ENCODE results near the gene ZFPL1. TPM values are rescaled to one million over a fixed set of nuclear protein-coding genes. Genes with fewer than 3 reads are reported as not detected.

ZFPL1 gene
- total RNA-seq, 2 donors from 2014 or later: 26.9 to 27.6 TPM

DNA sequence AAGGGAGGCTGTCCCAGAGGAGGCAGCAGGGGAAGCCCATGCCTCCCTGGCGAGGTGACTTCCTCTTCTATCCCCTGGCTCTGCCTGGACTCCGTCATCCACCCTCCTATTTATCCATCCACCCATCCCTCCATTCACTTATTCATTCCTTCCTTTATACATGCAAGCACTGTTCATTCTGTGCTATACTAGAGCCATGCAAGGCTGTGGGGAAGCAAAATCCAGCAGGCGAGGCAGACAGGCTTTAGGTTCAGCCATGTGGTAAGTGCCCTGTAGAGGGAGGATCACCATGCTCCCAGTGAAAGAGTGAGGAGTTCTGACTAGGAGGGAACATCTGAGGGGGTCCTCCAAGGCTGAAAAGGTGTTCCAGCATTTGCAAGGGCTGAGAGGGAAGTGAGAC is 24.5 kb upstream of the ZFPL1 start:
- intact Hi-C loops (cut with DNase I): no loop called here
- DNase-seq (ENCODE audit: low spot score): no peak

DNA sequence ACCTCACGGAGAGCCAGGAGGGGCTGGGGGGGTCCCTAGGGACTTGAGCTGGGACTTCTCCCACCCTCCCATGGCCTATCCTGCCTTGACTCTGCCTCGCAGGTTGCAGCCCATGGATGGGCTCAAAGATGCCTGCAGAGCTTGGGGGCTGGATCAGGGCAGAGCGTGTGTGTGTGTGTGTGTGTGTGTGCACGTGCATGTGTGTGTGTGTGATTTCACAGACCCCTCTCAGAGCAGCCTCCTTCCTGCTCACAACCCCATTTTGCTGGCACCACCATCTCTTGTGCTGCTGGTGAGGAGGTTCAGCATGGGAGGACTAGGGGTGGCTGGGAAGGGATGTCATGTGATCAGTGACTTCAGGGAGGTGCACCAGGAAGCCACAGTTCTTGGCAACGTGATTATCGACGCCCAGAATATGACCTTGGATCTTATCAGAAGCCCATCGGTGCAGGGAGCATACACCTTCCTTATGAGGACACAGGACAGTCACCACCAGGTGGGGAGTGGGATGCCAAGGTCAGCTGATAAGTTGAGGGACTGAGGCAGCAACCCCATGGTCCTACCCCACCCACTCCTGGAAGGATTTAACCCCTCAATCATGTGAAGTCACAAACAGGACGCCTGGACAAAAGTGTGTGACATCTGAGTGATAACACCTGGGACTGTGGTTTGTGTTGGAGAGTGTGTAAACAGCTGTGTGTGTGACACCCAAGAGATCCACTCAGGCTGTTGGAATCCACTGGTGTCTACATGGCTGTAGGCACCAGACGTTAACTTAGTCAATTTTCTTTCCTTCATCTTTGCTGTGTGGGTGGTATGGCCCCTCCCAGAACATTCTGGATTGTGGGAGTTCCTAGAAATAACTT is 23.8 kb upstream of the ZFPL1 start:
- intact Hi-C loops (cut with DNase I): no loop called here
- DNase-seq (ENCODE audit: low spot score): no peak

DNA sequence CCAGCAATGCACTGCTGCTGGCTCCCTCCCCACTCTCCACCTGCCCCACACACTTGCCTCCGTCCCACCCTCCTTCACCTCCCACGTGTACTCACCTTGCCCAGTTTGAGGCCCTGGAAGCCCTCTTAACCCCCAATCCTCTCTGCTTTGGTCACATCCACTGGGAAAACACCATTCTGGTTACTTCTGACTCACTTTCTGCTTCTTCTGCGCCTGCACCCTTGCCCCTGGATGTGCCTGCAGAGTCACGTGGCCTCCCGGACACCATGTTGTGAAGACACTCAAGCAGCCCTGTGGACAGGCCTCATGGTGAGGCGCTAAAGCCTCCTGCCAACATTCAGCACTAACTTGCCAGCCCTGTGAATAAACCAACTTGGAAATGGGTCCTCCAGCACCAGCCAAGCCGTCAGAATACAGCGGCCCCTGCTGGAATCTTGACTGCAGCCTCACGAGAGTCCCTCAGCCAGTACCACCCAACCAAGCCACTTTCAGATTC is 23.1 kb upstream of the ZFPL1 start:
- DNase-seq (ENCODE audit: low spot score): no peak
- intact Hi-C loops (cut with DNase I): no loop called here

DNA sequence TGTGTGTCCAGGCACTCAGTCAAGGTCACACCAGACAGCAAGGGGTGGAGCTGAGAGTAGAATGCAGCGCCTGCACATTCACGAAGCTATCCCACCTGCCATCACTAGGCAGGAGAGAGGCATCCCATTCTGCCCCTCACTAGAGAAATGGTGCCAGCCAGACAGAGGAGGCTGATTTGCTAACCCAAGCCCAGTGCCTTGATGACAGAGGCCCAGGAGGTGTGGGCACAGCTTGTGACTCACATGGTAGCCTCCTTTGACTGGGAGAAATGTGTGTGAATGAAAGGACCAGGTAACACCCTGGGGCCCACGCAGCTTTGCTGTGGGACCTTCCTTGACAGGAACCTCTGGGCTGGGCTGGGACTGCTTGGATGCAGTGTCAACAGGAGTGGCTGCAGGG is 20.5 kb upstream of the ZFPL1 start:
- intact Hi-C loops (cut with DNase I): no loop called here
- DNase-seq (ENCODE audit: low spot score): no peak

DNA sequence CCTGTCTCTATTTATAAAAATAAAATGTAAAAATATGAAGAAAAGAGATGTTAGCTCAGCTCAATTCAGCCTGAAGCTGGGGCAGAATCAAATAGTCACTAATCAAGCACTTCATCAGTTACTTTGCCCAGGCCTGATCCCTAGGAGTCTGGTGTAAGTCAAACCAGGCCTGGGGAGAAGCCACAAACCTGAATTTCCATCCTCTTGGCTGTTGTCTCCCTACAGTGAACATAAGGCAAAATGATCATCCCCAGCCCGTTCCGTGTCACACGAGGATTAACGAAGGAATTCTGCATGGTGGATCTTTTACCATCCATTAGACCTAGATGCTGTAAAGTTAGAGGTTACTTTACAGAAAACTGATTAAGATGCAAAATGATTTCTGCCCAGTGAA is 19.2 kb upstream of the ZFPL1 start:
- DNase-seq (ENCODE audit: low spot score): no peak
- intact Hi-C loops (cut with DNase I): no loop called here

DNA sequence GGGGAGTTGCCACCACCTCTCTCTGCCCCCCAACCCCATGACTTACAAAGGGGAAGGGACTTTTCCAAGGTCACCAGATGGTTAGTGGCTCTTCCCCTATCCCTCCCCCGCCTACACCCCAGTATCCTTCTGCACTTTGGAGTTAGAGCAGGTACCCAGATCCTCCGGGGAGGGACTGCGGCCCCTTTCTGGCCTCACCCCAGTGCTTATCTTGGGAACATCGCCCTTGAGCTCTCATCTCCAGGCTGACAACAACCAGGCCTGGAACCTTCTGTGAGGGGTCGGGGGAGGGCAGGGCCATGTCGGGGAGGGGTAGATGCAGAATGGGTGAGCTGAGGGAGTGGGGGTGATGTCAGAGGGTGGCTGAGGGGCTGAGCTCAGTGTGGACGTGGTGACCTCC is 18.2 kb upstream of the ZFPL1 start:
- intact Hi-C loops (cut with DNase I): no loop called here
- no peak for DNase-seq (ENCODE audit: low spot score)

DNA sequence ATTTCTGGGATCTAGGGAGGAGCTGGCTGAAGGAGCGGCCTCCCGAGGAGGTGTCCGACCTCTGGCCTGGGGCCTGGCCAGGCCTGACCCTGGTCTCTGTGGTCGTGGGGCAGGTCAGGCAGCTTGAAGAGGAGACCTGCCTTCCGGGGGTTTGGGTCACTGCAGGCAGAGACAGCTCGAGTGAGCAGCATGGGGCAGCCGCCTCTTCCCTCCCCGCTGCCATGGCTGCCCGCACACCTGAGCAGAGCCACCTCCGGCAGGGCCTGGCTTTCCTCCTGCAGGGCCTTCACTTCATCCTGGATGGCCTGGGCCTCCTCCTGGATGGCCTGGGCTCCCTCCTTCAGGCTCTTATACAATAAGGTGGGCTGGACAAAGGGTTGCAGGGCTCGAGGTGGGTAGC is 17.7 kb upstream of the ZFPL1 start:
- intact Hi-C loops (cut with DNase I): no loop called here
- no peak for DNase-seq (ENCODE audit: low spot score)

DNA sequence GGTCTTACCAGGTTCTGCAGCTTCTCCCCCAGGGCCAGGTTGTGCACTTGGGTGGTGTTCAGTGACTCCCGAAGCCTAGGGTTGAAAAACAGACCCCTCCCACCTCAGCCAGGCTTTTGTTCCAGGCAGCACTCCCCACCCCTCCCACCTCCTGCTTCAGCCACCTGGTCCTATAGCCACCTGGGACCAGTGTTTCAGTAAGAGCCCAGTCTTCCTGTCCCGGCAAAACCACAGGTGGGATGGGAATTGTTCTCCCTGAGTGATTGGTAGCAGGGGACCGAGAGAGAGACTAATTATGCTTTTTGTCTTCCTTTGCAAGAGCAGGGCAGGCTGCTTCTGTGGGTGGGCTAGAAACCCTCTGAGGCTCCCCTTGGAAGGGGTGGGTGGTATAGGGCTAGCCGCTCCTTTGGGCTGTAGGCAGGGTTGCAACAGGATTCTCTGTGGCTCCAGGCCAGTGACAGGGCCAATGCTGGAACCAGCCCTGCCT is 17.2 kb upstream of the ZFPL1 start:
- DNase-seq (ENCODE audit: low spot score): no peak
- intact Hi-C loops (cut with DNase I): no loop called here

DNA sequence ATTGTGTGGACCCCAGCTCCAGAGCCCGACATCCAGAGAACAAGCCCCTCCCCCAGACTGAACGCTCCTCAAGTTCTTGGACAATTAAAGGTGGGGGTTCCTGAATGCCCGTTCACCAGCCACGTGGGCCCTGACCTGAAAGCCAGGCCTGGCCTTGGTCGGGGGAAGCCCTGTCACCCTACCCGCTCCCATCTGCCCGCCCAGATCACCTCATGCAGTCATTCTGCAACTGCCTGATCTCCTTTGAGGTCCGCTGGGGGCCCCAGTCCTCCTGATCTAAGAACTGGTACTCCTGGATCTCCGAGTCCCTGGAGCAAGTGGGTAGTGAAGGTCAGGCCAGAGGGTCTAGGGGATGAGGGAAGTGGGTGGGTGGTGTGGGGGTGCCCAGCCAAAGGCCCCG is 16.6 kb upstream of the ZFPL1 start:
- intact Hi-C loops (cut with DNase I): no loop called here
- DNase-seq (ENCODE audit: low spot score): no peak

DNA sequence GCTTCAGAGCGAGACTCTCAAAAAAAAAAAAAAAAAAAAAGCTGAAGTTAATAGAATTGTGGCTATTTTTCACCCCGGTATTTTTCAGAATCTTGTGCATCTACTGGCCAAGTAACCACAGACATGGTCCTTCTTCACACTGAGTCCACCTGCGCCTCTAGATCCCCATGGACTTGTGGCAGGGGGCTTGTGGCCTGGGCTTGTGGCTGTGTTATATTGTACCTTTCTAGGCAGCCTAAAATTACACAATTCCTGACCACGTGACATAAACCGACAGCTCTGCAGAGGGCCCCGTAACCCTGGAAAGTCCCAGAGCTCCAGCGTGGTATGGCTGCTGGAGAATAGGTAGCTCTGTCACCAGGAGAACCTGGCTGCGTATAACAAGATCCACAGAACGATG is 14.8 kb upstream of the ZFPL1 start:
- DNase-seq (ENCODE audit: low spot score): no peak
- intact Hi-C loops (cut with DNase I): no loop called here

DNA sequence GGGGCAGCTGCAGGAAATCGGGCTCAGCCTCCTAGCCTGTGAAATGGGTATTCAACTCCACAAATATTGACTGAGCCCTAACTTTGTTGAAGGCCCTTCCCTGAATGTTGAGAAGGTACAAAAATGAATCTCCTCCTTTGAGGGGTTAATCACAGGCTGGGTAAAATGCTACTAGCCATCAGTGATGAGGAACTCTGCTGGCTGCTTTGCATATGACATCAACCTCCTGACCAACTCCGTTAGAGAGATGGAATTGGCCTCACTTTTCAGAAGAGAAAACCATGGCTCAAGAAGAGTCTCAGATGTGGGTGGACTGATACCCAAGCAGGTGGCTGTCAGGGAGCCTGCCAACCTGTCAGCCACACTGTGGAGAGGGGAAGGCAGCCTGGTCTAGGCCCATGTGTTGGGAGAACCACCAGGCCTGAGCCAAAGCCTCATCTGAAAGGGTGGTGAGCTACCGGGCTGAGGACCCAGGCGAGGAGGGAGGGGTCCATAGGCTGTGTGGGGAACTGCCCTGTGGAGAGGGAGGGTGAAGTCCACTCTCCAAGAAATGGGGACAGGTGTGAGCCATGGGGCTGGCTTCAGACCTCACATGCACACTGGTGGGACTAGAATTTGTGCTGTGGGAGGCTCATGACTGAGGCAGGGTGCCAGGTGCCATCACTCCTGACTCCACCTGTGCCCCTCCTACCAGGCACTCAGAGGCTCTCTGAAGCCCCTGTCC is 12.0 kb upstream of the ZFPL1 start:
- intact Hi-C loops (cut with DNase I): no loop called here

DNA sequence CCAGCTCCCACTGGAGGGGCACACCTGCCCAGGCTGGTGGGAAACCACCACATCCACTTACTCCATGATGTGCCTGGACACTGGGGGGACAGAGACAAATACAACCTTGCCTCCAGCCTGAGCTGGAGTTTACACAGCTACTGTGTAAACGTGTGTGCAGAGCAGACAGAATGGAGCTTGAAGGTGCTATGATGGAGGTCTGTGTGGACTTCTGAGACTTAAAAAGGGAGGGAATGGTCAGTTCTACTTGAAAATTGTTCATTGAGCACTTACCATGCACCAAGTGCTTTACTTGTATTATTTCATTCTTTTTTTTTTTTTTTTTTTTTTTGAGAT is 11.4 kb upstream of the ZFPL1 start:
- no peak for DNase-seq (ENCODE audit: low spot score)
- intact Hi-C loops (cut with DNase I): no loop called here

More for the DNA sequence above, 12.0 kb upstream of the ZFPL1 start:
- DNase-seq (ENCODE audit: low spot score): no peak

DNA sequence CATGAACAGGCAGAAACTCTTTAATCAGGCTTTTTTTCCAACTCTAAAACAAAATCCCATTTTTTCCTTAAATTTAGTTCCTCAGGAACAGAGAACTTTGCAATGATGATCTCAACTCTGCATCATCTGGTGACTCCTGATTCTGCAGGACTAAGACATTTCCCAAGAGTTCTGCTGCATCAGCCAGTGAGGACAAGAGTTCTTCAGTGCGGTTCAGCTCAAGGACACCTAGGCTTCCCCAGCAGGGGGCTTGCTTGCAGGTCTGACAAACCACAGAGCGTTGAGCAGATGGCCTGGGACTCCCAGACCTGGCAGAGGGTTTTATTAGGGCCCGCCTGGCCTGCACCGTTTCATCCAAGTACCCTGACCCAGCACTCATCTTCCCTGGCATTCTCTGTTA is 6.6 kb upstream of the ZFPL1 start:
- intact Hi-C loops (cut with DNase I): no loop called here
- DNase-seq (ENCODE audit: low spot score): no peak

DNA sequence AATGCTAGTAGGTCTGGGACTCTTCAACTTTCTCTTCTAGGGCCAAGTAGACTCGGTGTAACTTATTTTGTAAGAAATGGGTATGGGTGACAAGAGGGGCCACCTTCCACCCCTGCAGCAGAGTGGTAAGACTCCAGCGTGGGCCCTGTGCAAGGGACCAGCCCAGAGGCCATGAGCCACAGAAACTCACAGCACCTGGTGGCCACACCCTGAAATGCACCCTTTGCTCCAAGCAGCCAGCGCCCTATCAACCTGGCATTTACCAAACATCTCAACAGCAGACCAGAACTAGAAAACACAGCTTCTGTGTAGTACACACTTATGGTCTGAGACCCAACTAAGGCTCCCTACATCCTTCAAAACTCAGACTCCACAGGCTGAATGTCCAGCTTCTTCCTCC is 5.9 kb upstream of the ZFPL1 start:
- DNase-seq (ENCODE audit: low spot score): no peak
- intact Hi-C loops (cut with DNase I): no loop called here

DNA sequence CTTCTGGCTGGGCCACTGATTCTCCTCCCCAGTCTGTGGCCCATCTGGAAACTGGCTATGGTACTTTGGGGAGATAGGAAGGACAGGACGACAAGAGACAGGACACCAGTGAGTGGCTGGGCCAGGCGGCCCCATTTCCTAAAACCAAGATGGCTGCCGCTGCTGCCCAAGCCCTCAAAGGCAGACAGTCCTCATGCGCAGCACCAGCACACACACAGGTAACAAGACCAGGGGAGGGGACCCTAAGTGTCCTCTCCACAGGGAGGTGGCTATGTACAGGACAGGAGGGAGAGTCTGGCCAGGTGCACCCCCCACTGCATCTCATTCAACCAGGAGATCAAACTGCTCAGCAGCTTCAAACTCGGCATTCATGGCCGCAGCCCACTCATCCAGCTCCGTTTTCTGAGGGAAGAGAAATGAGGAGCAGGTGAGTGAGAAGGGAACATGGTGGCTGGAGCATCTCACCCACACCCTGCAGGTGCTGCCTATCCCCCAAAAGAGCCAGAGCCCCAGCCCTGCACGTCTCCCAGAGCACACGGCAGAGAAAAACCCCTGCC is 5.2 kb upstream of the ZFPL1 start:
- intact Hi-C loops (cut with DNase I): no loop called here
- no peak for DNase-seq (ENCODE audit: low spot score)

DNA sequence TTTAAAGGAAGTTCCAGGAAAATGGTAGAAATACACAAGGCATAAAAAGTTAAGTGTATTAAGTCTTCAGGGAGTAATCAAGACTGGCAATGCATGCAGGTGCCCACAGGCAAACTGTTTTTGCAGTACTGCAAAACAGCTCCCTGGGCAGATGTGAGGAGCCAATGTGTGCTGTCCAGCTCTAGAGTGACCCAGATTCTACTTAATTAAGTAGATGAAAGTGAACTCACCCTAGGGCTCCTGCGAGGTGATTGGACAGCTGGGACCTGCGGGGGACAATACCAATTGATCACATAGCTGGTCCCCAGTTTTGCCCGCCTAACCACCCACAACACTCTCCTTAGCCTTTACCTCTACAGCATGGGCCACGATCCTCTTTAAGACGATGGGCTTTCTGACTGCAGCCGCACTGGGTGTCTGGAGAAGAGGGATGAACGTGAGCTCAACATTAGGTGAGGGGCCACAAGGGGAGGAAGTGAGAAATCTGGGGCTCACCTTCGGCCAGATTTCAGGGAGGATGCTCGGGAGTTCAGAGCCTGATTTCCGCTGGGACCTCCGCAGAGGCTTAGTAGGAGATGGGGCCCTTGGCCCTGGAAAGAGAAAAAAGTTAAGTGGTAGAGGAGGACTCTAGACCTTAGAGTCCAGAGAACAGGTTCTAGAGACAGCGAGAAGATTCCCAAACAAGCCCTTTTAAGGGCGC is 738 bp upstream of the ZFPL1 start:
- DNase-seq (ENCODE audit: low spot score): no peak
- intact Hi-C loops (cut with DNase I): no loop called here

DNA sequence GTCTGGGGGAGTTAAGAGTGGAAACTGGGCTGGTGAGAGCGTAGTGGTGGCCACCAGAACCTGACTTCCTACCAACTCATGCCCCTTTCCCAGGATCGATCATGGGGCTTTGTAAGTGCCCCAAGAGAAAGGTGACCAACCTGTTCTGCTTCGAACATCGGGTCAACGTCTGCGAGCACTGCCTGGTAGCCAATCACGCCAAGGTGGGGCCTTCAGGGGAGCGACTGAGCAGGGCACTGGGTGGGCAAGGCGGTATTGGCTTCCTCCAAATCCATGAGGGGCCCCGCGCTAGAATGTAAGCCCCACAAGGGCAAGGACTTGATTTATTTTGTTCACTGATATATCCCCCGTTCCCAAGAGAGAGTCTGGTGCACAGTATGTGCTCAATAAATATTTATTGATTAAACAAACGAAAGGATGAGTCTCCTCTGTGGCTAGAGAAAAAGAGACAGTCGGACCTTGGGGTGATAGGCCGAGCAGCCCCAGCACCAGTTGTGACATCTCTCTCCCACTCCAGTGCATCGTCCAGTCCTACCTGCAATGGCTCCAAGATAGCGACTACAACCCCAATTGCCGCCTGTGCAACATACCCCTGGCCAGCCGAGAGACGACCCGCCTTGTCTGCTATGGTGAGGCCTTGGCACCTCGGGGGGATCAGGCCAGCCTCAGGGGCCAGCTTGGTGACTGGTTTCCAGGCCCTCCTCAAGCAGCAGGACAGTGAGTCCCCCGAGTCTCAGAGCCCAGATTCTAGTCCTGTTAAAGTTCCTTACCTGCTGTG is 765 bp downstream of the ZFPL1 start:
- DNase-seq (ENCODE audit: low spot score): no peak
- intact Hi-C loops (cut with DNase I): no loop called here

DNA sequence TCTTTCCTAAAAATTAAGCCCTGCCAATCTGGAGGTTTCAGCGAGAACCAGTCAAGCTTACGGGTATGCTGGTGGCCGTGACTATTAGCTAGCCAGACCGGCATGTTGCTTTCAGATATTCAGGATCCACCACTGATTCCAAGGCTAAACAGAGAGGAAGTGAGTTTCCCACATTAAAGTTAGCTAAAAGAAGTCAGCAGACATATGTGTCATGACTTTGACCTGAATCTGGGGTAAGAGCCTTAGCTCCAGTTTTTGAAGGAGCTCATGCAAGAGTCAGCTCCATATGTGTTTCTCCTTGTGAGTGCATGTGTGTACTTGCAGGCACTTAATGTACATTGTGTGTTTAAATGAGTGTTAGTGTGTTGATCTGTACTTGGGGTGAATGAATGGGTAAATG is 1.4 kb downstream of the ZFPL1 start:
- DNase-seq (ENCODE audit: low spot score): no peak
- intact Hi-C loops (cut with DNase I): no loop called here

DNA sequence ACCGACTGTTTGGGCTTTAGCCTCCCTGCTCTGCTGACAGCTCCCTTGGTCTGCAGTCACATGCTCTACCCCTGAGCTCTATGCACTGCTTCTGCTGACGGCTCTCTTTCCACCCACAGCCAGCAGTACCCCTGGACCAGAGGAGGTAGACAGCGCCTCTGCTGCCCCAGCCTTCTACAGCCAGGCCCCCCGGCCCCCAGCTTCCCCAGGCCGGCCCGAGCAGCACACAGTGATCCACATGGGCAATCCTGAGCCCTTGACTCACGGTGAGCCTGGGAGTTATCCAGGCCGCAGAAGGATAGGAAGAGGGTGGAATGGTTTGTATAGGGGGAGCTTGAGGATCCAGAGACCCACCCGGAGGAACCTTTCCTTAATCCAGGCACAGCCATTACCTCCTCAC is 2.8 kb downstream of the ZFPL1 start:
- intact Hi-C loops (cut with DNase I): no loop called here
- no peak for DNase-seq (ENCODE audit: low spot score)

Measured in posterior vena cava (tissue), 2 donors.